Fibroblast of pulmonary artery (primary cell): ENCODE measurements around the gene MTCL3.
"Not testable (repeated sequence)": the region's sequence is repeated elsewhere in the genome, so short reads cannot be mapped to it uniquely, and the experiment has no call there.

Experiments used
- DNase-seq: peaks from one replicate; pipeline ENCODE4 v3.0.0-alpha.2; 2010; ENCODE audit warnings: low read depth
- H3K4me3 ChIP-seq: replicated peaks from 2 replicates; pipeline ENCODE4 v1.5.1; 2011; ENCODE audit warnings: low read depth, mild to moderate bottlenecking, control low read depth, low read length, moderate library complexity
- CTCF ChIP-seq: IDR thresholded peaks from 2 replicates; pipeline ENCODE4 v1.5.1; 2011; ENCODE audit warnings: mild to moderate bottlenecking, control low read depth, low read length, inconsistent platforms; ENCODE audit errors: missing control alignments

MTCL3 gene

GRCh38 chr6:127439718-127440117, 79.4 kb downstream of the MTCL3 start:
- DNase-seq: no peak
- TF ChIP-seq CTCF: no peak
- H3K4me3 ChIP-seq: no peak overlapping the region

- no peak for DNase-seq
- H3K4me3 ChIP-seq: no peak overlapping the region
- TF ChIP-seq CTCF: no peak
Observed at GRCh38 chr6:127436578-127437110, 82.5 kb downstream of the MTCL3 start.

GRCh38 chr6:127435626-127436220, 83.4 kb downstream of the MTCL3 start:
- no peak for DNase-seq
- TF ChIP-seq CTCF: no peak
- no peak overlapping the region for H3K4me3 ChIP-seq

GRCh38 chr6:127434651-127435050, 84.5 kb downstream of the MTCL3 start:
- no peak overlapping the region for H3K4me3 ChIP-seq
- TF ChIP-seq CTCF: no peak
- no peak for DNase-seq

GRCh38 chr6:127428562-127428961, 90.6 kb downstream of the MTCL3 start:
- DNase-seq, H3K4me3 ChIP-seq: not testable (repeated sequence)

- no peak for DNase-seq
- no peak for TF ChIP-seq CTCF
- H3K4me3 ChIP-seq: no peak overlapping the region
Observed at GRCh38 chr6:127423921-127424320, 95.2 kb downstream of the MTCL3 start.
